HL-60 (cell line): ENCODE results near the gene PTPRD.

Experiments
- CTCF ChIP-seq: IDR thresholded peaks from one replicate; pipeline ENCODE4 v1.5.1; 2011; ENCODE audit warnings: low read length, control low read depth, inconsistent platforms; ENCODE audit not compliant: insufficient read depth
- GABPA ChIP-seq: IDR thresholded peaks from 2 replicates; pipeline ENCODE4 v1.6.1; 2012; ENCODE audit warnings: low read depth
- POLR2AphosphoS5 ChIP-seq: IDR thresholded peaks from 2 replicates; pipeline ENCODE4 v1.6.1; 2012; ENCODE audit warnings: low read depth
- REST ChIP-seq: IDR thresholded peaks from 2 replicates; pipeline ENCODE4 v1.6.1; 2012; ENCODE audit warnings: low read depth; ENCODE audit not compliant: insufficient replicate concordance

GRCh38 chr9:8348756-8349155 is 2264.0 kb downstream of the PTPRD start:
- TF ChIP-seq CTCF: no peak
- no peak for TF ChIP-seq REST
- no peak for TF ChIP-seq POLR2AphosphoS5
- no peak for TF ChIP-seq GABPA
